GM12878 (cell line): ENCODE measurements around the gene CDC42SE2. TPM values are rescaled to one million over a fixed set of nuclear protein-coding genes. Genes with fewer than 3 reads are reported as not detected.
A peak's percentile ranks its signal among the peaks of the same experiment; 100 is the strongest.

Experiments used
- ATF2 ChIP-seq: IDR thresholded peaks from 2 replicates; pipeline ENCODE4 v1.6.1; 2012; ENCODE audit warnings: low read length, inconsistent platforms
- ATF7 ChIP-seq: fragments of 450-650 bp; IDR thresholded peaks from 2 replicates; pipeline ENCODE4 v1.6.1; 2016; ENCODE audit warnings: low read depth, mild to moderate bottlenecking
- BRCA1 ChIP-seq: IDR thresholded peaks from 2 replicates; pipeline ENCODE4 v1.6.1; 2011; ENCODE audit warnings: low read depth, low read length, improper control_type of control experiment
- CBX5 ChIP-seq: sonication (generic); IDR thresholded peaks from 2 replicates; pipeline ENCODE4 v1.6.1; 2016; ENCODE audit warnings: low read depth, moderate library complexity, mild to moderate bottlenecking, inconsistent platforms
- GATAD2B ChIP-seq: fragments of 450-650 bp; conservative IDR thresholded peaks from 2 replicates; pipeline ENCODE4 v1.6.1; 2017; ENCODE audit warnings: low read depth, mild to moderate bottlenecking, moderate library complexity
- IRF4 ChIP-seq: IDR thresholded peaks from 2 replicates; pipeline ENCODE4 v1.6.1; 2011; ENCODE audit warnings: low read depth, low read length
- MAX ChIP-seq: IDR thresholded peaks from 2 replicates; pipeline ENCODE4 v1.6.1; 2012; ENCODE audit warnings: low read depth, low read length, improper control_type of control experiment
- MYB ChIP-seq: fragments of 150-350 bp; IDR thresholded peaks from 2 replicates; pipeline ENCODE4 v1.6.1; 2014; ENCODE audit warnings: mild to moderate bottlenecking, low read depth, low read length, borderline replicate concordance
- PML ChIP-seq: IDR thresholded peaks from 2 replicates; pipeline ENCODE4 v1.6.1; 2012; ENCODE audit warnings: low read length, inconsistent platforms
- POLR2AphosphoS5 ChIP-seq: IDR thresholded peaks from 2 replicates; pipeline ENCODE4 v1.6.1; 2011; ENCODE audit warnings: mild to moderate bottlenecking, low read length, inconsistent platforms
- POU2F2 ChIP-seq: IDR thresholded peaks from 3 replicates; pipeline ENCODE4 v1.6.1; 2011; ENCODE audit warnings: low read depth, mild to moderate bottlenecking, low read length, borderline replicate concordance
- RUNX3 ChIP-seq: IDR thresholded peaks from 2 replicates; pipeline ENCODE4 v1.6.1; 2012; ENCODE audit warnings: low read length, inconsistent platforms
- TCF3 ChIP-seq: IDR thresholded peaks from 2 replicates; pipeline ENCODE4 v1.6.1; 2012; ENCODE audit warnings: low read depth, mild to moderate bottlenecking, low read length, borderline replicate concordance; ENCODE audit not compliant: insufficient read depth
- WRNIP1 ChIP-seq: IDR thresholded peaks from 2 replicates; pipeline ENCODE4 v1.6.1; 2011; ENCODE audit warnings: low read depth, low read length, improper control_type of control experiment, borderline replicate concordance
- ZBTB40 ChIP-seq: fragments of 450-650 bp; IDR thresholded peaks from 2 replicates; pipeline ENCODE4 v1.6.1; 2016; ENCODE audit warnings: mild to moderate bottlenecking, moderate library complexity, borderline replicate concordance
- ZNF384 ChIP-seq: IDR thresholded peaks from 2 replicates; pipeline ENCODE4 v1.6.1; 2012; ENCODE audit warnings: low read depth, mild to moderate bottlenecking, low read length, improper control_type of control experiment, borderline replicate concordance
- polyA plus RNA-seq, 11 experiments: library from polyadenylated mRNA; depleted of rRNA in 4 of 11; unstranded in 6 of 11; stranded (reverse) in 5 of 11; fragments of >200 nt; fragmentation: Nextera tagmentation in 4 of 11; fragmentation: Illumina TruSeq in 1 of 11; extraction: Ambion mirVana in 4 of 11; extraction: Trizol in 1 of 11; gene quantifications; 1 replicate in 1 of 11; 2 replicates in 10 of 11; pipeline versions ENCODE4 v1.2.1 to v1.2.3, GENCODE V29; 2011 to 2016; ENCODE audit warnings: inconsistent platforms in 2 of 11, missing spikeins in 2 of 11, low read depth in 1 of 11
- total RNA-seq, 4 experiments: library from RNA; depleted of rRNA in 3 of 4; stranded (reverse); fragments of >200 nt in 3 of 4; fragmentation: Illumina TruSeq in 1 of 4; extraction: Trizol in 1 of 4; gene quantifications; 2 replicates each; pipeline versions ENCODE4 v1.2.1 to v1.2.3, GENCODE V29; 2013 to 2021

CDC42SE2 gene
- total and polyA plus RNA-seq, 10 of the 15 experiments (the other 5 are each of a cell fraction or from before 2014, with no cell fraction given): 57.0 to 148 (median 80.3) TPM

GRCh38 chr5:131394128-131394527, 130.3 kb downstream of the CDC42SE2 start (continued):
- TF ChIP-seq POU2F2: no peak
- peak; percentile 13; the same call in 1 of the 2 replicates for TF ChIP-seq MAX
- no peak for TF ChIP-seq ZNF384
- no peak for TF ChIP-seq WRNIP1
- 0 out of 2 replicates have a peak, but pooled peaks have one; percentile 25 for TF ChIP-seq RUNX3
- peak; percentile 72 for TF ChIP-seq ATF7
- TF ChIP-seq MYB: no peak
- TF ChIP-seq ZBTB40: 0 out of 2 replicates have a peak, but pooled peaks have one; percentile 11
- TF ChIP-seq PML: peak; percentile 52; the same call in 1 of the 2 replicates
- no peak for TF ChIP-seq POLR2AphosphoS5
- TF ChIP-seq IRF4: no peak
- no peak for TF ChIP-seq CBX5
- TF ChIP-seq ATF2: peak; percentile 51; the same call in 1 of the 2 replicates
- no peak for TF ChIP-seq TCF3
- no peak for TF ChIP-seq BRCA1
- TF ChIP-seq GATAD2B: no peak
